NCI-H526 treated with DMSO at 0.1 percent for 48 hours (cell line): ENCODE measurements around the gene JAZF1.

Source experiments
- DNase-seq: peaks from one replicate; lab custom pipeline; 2025; lab: John Stamatoyannopoulos, UW

Gene JAZF1

DNA sequence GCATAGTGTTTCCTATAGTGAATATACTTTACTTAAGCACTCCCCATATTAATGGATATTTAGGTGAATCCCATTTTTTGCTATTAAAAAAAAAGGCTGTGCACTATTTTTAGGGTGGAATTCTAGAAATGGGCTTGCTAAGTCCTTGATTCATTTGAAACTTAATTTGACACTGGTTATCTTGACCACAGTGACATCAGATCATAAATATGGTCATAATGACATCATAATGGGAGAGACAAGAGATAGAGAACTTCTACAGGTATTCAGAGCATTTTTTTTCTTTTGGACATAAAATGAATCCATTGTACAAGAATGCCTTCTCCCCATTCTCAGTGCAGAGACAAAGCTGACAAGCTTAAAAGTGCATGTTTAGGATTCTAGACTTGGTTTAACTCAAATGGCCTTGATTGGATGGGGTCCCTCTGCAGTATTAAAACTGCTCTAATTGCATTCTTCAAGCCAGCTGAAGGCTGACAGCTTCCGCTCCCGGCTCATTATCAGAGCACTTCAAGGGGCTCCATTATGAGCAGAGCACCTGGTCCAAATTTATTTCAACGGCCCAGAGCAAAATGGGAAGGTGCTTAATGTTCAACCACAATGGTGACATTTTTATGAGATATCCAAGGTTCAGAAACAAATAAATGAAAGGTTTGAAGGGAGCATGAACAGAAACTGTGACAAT is 104.8 kb downstream of the JAZF1 start:
- DNase-seq, result no peak

GRCh38 chr7:28072876-28073514 is 107.6 kb downstream of the JAZF1 start:
- no peak for DNase-seq

- DNase-seq, result no peak
These were observed 109.0 kb downstream of the JAZF1 start for GRCh38 chr7:28071570-28071969.

- DNase-seq, result no peak
These were observed 110.1 kb downstream of the JAZF1 start for GRCh38 chr7:28070297-28071055.

GRCh38 chr7:28069807-28070206 is 110.8 kb downstream of the JAZF1 start:
- DNase-seq, result no peak

GRCh38 chr7:28069388-28069787 is 111.2 kb downstream of the JAZF1 start:
- no peak for DNase-seq

- DNase-seq, result no peak
These were observed 111.8 kb downstream of the JAZF1 start for GRCh38 chr7:28068811-28069216.

- DNase-seq, result no peak
These were observed 113.4 kb downstream of the JAZF1 start for GRCh38 chr7:28067171-28067570.

GRCh38 chr7:28065721-28066285 is 114.8 kb downstream of the JAZF1 start:
- no peak for DNase-seq

- no peak for DNase-seq
These were observed 115.3 kb downstream of the JAZF1 start for GRCh38 chr7:28065308-28065707.

DNA sequence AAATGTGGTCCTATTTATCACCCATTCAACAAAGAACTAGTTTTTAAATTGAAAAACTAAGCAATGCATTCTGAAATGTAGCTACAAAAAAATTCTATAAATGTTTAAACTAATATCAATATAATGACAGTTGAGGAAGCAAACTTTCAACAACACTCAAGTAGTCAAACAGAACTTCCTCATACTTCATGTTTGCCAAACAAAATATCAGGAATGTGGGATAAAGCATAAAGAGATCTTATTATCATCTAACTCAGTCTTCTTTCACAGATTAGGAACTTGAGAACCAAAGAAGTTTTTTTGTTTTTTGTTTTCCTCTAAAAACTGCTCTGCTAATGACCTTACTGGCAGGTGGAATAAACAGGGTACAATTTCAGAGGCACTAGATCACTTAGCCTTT is 116.2 kb downstream of the JAZF1 start:
- no peak for DNase-seq

GRCh38 chr7:28062197-28062991 is 118.2 kb downstream of the JAZF1 start:
- DNase-seq, result peak; percentile 39

GRCh38 chr7:28061824-28062196 is 118.8 kb downstream of the JAZF1 start:
- no peak for DNase-seq

GRCh38 chr7:28060371-28060950 is 120.1 kb downstream of the JAZF1 start:
- DNase-seq, result no peak

GRCh38 chr7:28055161-28055544 is 125.4 kb downstream of the JAZF1 start:
- DNase-seq, result no peak

DNA sequence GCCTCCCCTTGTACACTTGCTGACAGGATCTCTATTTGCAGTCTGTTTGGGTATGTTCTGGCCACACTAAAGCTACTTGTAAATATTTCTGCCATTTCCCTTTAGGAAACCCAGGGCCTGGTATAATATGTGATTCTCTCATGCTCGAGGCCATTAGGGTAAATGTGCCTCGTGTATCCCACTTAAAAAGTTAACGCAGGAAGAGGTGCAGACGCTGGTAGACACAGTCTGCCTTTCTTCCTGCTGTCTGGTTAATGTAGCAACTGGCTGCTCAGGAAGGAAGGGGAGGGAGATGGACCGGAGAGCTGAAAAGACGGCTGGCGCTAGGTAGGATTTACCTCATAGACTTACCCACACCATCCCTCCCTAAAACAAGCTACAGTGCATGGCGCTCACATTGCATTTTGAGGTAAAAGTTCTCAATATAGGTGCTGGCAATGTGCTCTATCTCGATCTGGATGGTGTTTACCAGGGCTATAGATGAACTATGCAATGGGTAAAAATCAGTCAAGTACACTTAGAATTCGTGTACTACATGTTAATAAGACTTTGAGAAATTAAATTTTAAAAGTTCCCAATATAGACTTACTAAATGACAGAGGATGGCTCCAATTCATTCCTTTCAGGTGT is 125.9 kb downstream of the JAZF1 start:
- DNase-seq, result no peak

- no peak for DNase-seq
These were observed 127.7 kb downstream of the JAZF1 start for GRCh38 chr7:28052933-28053332.

GRCh38 chr7:28048694-28049093 is 131.9 kb downstream of the JAZF1 start:
- DNase-seq, result no peak

DNA sequence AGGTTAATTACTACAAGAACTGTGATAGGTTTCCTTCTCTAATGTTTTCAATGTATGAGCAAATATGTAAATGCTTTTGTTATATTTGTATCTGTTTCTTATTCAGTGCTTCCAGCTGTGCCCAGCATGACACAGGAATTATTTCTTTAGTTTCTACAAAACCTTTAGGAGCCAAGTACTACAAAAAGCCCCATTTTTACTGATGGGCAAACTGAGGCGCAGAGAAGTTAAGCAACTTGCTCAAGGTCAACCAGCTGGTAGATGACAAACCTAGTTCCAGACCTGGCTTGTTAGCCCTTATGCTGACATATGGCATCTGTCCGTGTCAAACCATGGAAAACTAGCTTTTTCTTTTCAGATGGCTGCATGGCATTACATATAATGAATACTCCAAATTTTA is 134.6 kb downstream of the JAZF1 start:
- no peak for DNase-seq

DNA sequence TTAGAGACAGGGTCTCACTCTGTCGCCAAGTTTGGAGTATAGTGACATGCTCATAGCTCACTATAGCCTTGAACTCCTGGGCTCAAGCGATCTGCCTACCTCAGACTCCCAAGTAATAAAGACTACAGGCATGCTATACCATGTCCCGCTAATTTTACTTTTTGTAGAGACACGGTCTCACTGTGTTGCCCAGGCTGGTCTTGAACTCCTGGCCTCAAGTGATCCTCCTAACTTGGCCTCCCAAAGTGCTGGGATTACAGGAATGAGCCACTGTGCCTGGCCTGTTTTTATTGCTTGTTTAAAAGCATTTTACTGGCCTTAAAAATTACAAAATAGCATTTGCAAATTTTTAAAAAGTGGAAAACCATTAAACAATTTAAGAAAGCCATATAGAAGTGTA is 135.0 kb downstream of the JAZF1 start:
- DNase-seq, result no peak

- no peak for DNase-seq
These were observed 135.8 kb downstream of the JAZF1 start for GRCh38 chr7:28044825-28045224.
